ENCODE measurements around the gene PPM1B.

DNA sequence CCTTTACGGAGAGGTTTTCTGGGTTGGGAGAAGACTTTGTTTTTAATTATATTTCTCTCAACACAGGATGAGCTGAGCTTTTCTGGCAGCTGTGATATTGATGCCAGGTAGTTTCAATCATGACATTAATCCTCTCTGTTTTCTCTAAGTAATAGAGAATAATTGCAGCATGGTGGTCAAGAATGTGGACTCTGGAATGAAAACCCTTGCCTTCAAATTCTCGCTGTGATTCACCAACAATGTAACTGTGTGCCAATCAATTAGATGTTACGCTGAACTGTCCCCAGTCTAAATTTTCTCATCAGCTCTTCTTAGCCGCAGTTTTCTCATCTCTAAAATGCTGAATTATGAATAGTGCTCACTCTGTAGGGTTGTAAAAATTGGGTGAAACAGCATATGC lies 31.6 kb upstream of the PPM1B start:
- TF ChIP-seq, protein P1, sequence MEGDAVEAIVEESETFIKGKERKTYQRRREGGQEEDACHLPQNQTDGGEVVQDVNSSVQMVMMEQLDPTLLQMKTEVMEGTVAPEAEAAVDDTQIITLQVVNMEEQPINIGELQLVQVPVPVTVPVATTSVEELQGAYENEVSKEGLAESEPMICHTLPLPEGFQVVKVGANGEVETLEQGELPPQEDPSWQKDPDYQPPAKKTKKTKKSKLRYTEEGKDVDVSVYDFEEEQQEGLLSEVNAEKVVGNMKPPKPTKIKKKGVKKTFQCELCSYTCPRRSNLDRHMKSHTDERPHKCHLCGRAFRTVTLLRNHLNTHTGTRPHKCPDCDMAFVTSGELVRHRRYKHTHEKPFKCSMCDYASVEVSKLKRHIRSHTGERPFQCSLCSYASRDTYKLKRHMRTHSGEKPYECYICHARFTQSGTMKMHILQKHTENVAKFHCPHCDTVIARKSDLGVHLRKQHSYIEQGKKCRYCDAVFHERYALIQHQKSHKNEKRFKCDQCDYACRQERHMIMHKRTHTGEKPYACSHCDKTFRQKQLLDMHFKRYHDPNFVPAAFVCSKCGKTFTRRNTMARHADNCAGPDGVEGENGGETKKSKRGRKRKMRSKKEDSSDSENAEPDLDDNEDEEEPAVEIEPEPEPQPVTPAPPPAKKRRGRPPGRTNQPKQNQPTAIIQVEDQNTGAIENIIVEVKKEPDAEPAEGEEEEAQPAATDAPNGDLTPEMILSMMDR (IDR thresholded peaks at IDR 0.05) = no peak
- TF ChIP-seq POLR2A (IDR thresholded peaks at IDR 0.05) = no peak
